ENCODE data around the gene HS3ST5.

Gene HS3ST5

GRCh38 chr6:114288701-114289495 is 53.9 kb downstream of the HS3ST5 start:
- DNase-seq (ENCODE audit: extremely low read depth, low read depth) = no peak

DNA sequence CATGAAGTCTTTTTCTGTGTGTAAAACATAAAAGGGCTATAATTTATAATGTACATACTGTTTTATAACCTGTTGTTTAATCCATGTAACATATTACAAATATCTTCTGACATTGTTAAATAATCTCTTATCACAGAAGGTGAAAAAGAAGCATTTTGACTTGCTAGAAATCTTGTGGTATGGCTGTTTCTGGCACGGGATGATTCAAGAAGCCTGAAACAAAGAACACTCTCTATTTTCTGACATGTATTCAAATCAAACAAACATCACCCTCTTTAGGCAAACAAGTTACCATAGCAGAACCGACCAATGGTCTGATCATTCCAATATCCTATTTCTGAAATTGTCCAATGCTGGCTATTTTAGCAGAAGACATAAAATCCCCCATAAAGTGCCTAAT is 55.4 kb downstream of the HS3ST5 start:
- TF ChIP-seq, protein P1, sequence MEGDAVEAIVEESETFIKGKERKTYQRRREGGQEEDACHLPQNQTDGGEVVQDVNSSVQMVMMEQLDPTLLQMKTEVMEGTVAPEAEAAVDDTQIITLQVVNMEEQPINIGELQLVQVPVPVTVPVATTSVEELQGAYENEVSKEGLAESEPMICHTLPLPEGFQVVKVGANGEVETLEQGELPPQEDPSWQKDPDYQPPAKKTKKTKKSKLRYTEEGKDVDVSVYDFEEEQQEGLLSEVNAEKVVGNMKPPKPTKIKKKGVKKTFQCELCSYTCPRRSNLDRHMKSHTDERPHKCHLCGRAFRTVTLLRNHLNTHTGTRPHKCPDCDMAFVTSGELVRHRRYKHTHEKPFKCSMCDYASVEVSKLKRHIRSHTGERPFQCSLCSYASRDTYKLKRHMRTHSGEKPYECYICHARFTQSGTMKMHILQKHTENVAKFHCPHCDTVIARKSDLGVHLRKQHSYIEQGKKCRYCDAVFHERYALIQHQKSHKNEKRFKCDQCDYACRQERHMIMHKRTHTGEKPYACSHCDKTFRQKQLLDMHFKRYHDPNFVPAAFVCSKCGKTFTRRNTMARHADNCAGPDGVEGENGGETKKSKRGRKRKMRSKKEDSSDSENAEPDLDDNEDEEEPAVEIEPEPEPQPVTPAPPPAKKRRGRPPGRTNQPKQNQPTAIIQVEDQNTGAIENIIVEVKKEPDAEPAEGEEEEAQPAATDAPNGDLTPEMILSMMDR (IDR thresholded peaks at IDR 0.05; ENCODE audit: low read depth, low read length) = no peak
- no peak for DNase-seq (ENCODE audit: extremely low read depth, low read depth)

More at GRCh38 chr6:114288701-114289495, 53.9 kb downstream of the HS3ST5 start:
- TF ChIP-seq, protein P1 (IDR thresholded peaks at IDR 0.05; ENCODE audit: low read depth, low read length) = no peak

DNA sequence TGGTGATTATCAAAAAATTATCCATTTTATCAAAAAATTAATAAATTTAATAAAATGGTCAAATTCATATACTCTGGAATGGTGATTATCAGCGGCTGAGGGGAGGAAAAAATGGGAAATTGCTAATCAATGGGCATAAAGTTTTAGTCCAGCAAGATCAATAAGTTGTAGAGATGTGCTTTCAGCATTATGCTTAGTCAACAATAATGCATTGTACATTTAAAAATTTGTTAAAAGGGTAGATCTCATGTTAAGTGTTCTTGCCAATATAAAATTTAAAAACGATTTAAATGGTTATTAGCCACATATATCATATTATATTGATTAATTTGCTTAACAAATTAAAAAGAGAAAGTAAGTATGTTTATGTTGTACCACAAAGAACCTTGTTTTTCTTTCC is 56.6 kb downstream of the HS3ST5 start:
- DNase-seq (ENCODE audit: extremely low read depth, low read depth) = no peak
- TF ChIP-seq, protein P1 (IDR thresholded peaks at IDR 0.05; ENCODE audit: low read depth, low read length) = no peak

- TF ChIP-seq, protein P1 (IDR thresholded peaks at IDR 0.05; ENCODE audit: low read depth, low read length) = no peak
- DNase-seq (ENCODE audit: extremely low read depth, low read depth) = no peak
These were observed 58.5 kb downstream of the HS3ST5 start for GRCh38 chr6:114284281-114284680.

DNA sequence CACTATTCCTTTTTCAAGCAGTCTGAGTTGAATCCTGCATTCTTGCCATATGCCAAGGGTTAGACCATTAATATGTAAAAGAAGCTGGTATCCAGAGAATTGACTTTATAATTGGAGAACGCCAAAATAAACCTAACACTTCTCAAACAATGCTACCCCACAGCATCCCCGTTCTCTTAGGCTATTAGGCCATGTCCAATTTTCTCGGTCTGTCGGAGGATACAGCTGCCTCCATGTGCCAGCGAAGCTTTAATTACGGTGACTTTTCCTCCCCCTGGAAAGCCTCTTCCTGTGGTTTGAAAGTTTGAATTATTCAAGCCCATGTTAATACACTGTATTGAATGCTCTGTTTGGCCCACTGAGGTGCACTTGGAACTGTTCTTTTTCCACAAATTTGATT is 60.5 kb downstream of the HS3ST5 start:
- no peak for DNase-seq (ENCODE audit: extremely low read depth, low read depth)
- TF ChIP-seq, protein P1 (IDR thresholded peaks at IDR 0.05; ENCODE audit: low read depth, low read length) = no peak

- no peak for DNase-seq (ENCODE audit: extremely low read depth, low read depth)
- TF ChIP-seq, protein P1 (IDR thresholded peaks at IDR 0.05; ENCODE audit: low read depth, low read length) = no peak
These were observed 61.3 kb downstream of the HS3ST5 start for GRCh38 chr6:114281496-114281895.

- TF ChIP-seq, protein P1 (IDR thresholded peaks at IDR 0.05; ENCODE audit: low read depth, low read length) = no peak
- DNase-seq (ENCODE audit: extremely low read depth, low read depth) = no peak
These were observed 62.4 kb downstream of the HS3ST5 start for GRCh38 chr6:114280239-114280982.

Measured in AG09319 (cell line).